SK-N-MC (cell line): ENCODE data around the gene KCNJ16.

Source experiments
- EZH2 ChIP-seq: fragments of 200-600 bp; sonication (generic); IDR thresholded peaks from one replicate; pipeline ENCODE4 v1.6.1; 2017; ENCODE audit warnings: antibody characterized with exemption
- POLR2AphosphoS5 ChIP-seq: IDR thresholded peaks from 2 replicates; pipeline ENCODE4 v1.6.1; 2012; ENCODE audit warnings: mild to moderate bottlenecking, low read depth, low read length, borderline replicate concordance

DNA sequence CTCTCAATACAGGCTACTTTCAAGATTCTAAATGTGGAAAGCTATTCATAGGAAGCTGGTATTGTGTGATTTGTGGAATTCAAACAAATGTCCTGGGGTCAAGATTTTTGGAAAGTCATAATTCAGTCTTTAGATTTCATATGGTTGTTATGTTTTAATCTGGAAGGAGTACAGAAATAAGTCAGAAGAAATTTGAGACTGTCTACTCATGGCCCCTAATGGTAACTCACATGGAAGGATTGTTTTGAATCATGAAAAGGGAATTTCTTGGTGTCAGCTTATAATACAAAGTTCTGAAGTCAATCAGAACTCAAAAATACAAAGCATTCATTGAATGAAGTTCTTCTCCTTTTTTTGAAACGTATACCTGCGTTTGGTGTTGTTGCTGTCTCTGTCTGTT, 97.4 kb downstream of the KCNJ16 start:
- TF ChIP-seq POLR2AphosphoS5 (no peak), EZH2 (no peak)
